Stimulated activated CD4-positive, alpha-beta T cell treated with anti-CD3 and anti-CD28 coated beads, TNF-alpha, amount 100 ng/mL, for 1 hour (primary cell): ENCODE data around the gene HOXC9.

ENCODE experiments used
- DNase-seq, 3 donors: peaks; one replicate each; pipeline ENCODE4 v3.0.0-alpha.2; 2020; ENCODE audit warnings: low read depth in 3 of 3, low spot score in 1 of 3

The HOXC9 gene

GRCh38 chr12:53975479-53976152 is 24.3 kb upstream of the HOXC9 start:
- no peak for DNase-seq

DNA sequence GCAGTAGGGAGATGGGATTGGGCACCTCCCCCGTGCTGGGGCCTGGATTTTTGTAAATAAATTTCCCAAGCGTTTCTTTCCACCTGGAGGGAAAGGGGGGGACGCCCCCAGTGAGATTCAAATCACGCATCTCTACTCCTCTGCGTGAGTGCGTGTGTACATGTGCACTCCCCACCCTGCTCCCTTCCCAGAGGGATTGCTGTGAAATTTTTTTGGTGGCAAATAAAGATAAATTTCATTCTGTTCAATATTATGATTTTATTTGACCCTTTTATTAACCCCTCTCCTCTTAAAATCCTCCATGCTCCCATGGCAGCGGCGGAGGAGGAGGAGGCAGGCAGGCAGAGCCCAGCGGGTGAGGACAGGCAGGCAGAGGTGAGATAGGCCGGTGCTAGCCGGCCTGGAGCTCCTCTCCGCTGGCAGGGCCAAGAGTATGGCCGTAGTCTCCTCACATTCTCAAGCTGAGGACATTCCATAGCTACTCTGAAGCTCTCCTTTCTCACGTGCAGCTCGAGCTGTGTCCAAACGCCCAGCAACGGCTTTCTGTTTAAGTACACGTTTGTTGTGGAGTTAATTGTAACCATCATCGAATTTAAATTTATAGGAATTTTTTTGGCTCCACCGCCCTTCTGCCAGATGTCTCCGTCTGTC is 23.7 kb upstream of the HOXC9 start:
- DNase-seq, result no peak

GRCh38 chr12:53976823-53977595 is 23.0 kb upstream of the HOXC9 start:
- no peak for DNase-seq

- no peak for DNase-seq
These were observed 22.1 kb upstream of the HOXC9 start for GRCh38 chr12:53977596-53978445.

DNA sequence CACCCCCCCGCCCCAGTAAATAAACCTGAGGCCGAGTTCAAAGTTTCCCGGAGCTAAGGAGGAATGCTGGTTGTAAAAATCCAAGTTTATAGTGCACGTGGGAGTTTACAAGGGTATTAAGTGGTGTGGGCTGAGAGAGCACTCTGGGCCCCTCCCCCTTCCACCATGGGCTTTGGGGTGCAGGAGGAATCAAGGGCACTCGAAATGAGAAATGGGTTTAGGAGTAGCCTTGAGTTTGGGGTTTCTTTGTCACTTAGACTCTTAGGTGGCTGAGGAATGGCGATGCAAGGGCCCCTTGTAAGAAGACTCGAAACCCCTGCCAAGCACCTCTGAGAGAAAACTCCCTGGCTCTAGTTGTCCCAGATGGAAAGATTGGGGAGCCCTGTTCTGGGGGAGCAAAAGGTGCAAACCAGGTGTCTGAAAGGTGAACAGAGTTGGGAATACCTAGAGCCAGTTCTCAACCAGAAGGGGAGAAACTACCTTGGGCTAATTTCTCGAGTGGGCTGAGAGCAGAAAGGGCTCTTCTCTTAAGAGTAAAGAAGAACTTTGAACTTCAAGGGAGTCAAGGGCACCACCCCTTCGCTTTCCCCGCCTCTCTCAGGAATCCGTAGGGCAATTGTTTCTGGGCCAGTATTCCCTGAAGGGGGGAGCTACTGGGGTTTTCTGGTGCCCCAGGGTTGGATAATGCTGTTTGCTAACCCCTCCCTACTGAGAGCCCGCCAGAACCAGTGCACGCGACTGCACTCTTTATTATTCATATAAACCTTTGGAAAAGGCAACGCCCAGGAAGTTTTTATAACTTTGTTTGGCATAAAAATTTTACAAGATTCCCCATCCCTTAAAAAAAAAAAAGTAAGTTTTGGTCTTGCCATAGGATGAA is 21.2 kb upstream of the HOXC9 start:
- no peak for DNase-seq

DNA sequence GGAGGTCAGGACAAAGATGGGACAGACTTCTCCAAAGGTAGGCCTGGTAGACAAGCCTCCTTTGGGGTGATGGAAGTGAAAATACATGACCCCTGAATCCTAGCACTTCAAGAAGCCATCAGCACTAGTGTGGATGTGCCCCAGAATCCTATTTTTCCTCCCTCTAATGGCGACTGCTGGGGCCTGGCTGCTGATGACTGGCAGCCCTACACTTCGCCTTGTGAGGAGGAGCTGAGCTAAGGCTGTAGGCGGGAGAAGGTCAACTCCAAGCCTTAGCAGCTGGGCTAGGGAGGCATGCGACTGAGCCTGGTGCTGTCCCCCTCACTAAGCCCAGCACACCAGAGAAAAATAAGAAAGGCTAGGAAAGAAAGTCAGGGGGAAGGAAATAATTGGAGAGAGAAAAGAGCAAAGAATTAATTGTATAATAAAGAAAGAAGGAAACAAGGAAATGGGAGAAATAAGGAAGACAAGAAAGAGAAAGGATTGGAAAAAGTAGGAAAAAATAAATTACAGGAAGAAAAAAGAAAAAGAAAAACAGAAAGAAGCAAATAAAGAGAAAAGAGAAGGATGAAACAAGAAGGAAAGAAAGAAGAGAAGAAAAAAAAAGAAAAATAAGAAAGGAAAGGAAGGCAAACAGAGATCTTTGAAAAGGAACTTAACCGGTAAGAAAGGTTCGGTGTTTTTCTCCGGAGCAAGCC is 19.7 kb upstream of the HOXC9 start:
- DNase-seq, result no peak

GRCh38 chr12:53980802-53981496 is 19.0 kb upstream of the HOXC9 start:
- DNase-seq, result no peak

DNA sequence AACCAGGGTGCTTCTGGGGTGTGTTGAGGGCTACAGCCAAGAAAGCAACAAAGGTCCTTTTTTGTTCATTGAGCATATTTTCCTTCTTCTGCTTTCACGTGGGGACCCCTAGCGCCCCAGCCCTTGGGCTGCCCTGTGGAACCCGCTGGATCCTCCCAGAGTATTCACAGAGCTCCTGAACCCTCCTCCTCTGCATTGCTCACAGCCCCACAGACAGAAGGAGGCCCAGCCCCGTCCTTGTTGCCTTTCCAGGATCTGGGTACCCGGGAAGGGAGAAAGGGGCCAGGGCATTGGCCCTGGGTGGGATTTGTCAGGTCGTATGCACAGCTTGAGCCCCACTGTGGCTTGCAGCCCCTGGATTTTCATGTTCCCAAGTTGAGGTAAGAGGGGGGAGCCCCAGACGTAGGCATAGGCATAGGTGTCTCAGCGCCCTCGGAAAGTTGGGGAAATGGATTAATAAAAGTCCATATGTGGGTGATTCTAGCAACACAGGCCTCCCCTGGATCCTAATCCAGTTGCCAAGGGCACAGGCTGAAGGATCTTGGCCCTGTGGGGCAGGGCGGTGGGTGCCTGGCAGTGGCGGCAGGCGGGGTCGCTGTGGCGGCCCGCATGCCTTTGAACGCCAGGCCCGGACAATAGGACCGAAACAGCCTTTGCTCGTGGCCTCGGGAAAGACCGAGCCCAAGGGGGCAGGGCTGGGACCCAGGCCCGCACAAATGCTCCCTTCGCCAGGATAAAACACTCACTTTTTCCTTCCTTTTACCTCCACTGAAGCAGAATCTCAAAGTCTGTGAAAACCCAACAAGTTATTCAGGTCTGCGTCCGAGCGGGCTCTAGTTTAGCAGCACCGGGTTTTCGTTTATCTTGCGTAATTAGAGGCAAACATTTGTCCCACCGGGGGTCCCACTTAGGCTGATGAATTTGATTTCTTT is 18.1 kb upstream of the HOXC9 start:
- no peak for DNase-seq

GRCh38 chr12:53982648-53983567 is 17.1 kb upstream of the HOXC9 start:
- DNase-seq, result no peak

GRCh38 chr12:53983568-53983949 is 16.4 kb upstream of the HOXC9 start:
- no peak for DNase-seq

GRCh38 chr12:53983950-53984572 is 15.9 kb upstream of the HOXC9 start:
- DNase-seq, result no peak

DNA sequence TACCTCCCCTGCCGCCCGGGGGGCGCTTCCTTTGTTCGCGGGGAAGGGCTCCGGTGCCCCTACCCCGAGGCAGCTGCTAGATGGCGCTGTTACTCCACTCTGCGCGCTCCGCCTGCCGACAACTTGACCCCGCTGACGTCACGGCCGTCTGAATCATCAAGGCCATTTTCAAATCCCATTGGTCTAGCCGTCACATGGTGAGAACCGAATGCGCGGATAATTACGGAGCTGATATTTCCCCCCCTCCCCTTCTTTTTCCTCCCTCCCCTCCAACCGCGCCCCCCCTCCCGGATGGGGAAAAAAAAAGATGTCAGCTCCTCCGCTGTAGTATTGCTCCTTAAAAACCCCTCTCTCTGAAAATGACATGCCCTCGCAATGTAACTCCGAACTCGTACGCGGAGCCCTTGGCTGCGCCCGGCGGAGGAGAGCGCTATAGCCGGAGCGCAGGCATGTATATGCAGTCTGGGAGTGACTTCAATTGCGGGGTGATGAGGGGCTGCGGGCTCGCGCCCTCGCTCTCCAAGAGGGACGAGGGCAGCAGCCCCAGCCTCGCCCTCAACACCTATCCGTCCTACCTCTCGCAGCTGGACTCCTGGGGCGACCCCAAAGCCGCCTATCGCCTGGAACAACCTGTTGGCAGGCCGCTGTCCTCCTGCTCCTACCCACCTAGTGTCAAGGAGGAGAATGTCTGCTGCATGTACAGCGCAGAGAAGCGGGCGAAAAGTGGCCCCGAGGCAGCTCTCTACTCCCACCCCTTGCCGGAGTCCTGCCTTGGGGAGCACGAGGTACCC is 14.9 kb upstream of the HOXC9 start, which contains the start of gene HOXC10:
HOXC10 (plus strand) TSS at position 246 of the 791 bp plus-strand sequence; CDS start at position 360, 114 bp downstream.
- DNase-seq, result peak in 2 of 3 donors; percentile 29 to 73

DNA sequence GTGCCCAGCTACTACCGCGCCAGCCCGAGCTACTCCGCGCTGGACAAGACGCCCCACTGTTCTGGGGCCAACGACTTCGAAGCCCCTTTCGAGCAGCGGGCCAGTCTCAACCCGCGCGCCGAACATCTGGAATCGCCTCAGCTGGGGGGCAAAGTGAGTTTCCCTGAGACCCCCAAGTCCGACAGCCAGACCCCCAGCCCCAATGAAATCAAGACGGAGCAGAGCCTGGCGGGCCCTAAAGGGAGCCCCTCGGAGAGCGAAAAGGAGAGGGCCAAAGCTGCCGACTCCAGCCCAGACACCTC is 14.3 kb upstream of the HOXC9 start:
- no peak for DNase-seq

GRCh38 chr12:53985994-53986685 is 13.8 kb upstream of the HOXC9 start:
- no peak for DNase-seq
